Stimulated activated CD4-positive, alpha-beta T cell treated with anti-CD3 and anti-CD28 coated beads, TNF-alpha, amount 100 ng/mL, for 1 hour (primary cell): ENCODE measurements around the gene PHLPP1.

Source experiments
- DNase-seq, 3 donors: peaks; one replicate each; pipeline ENCODE4 v3.0.0-alpha.2; 2020; ENCODE audit warnings: low read depth in 3 of 3, low spot score in 1 of 3

Gene PHLPP1

GRCh38 chr18:62741118-62741566 is 25.8 kb downstream of the PHLPP1 start:
- no peak for DNase-seq

- DNase-seq, result no peak
Measured at GRCh38 chr18:62741584-62741983, 26.2 kb downstream of the PHLPP1 start.

- no peak for DNase-seq
Measured at GRCh38 chr18:62744076-62744968, 29.0 kb downstream of the PHLPP1 start.

GRCh38 chr18:62745089-62745751 is 29.9 kb downstream of the PHLPP1 start:
- no peak for DNase-seq

GRCh38 chr18:62749389-62749788 is 34.0 kb downstream of the PHLPP1 start:
- no peak for DNase-seq

GRCh38 chr18:62751341-62751821 is 36.0 kb downstream of the PHLPP1 start:
- no peak for DNase-seq

GRCh38 chr18:62751977-62752376 is 36.6 kb downstream of the PHLPP1 start:
- no peak for DNase-seq

- no peak for DNase-seq
Measured at GRCh38 chr18:62754026-62754425, 38.7 kb downstream of the PHLPP1 start.

GRCh38 chr18:62755454-62755853 is 40.1 kb downstream of the PHLPP1 start:
- DNase-seq, result no peak

GRCh38 chr18:62755946-62756345 is 40.6 kb downstream of the PHLPP1 start:
- DNase-seq, result no peak

GRCh38 chr18:62757399-62758010 is 42.2 kb downstream of the PHLPP1 start:
- DNase-seq, result no peak

GRCh38 chr18:62758591-62758990 is 43.2 kb downstream of the PHLPP1 start:
- no peak for DNase-seq

GRCh38 chr18:62759704-62760402 is 44.5 kb downstream of the PHLPP1 start:
- no peak for DNase-seq

- no peak for DNase-seq
Measured at GRCh38 chr18:62760403-62760734, 45.0 kb downstream of the PHLPP1 start.

- no peak for DNase-seq
Measured at GRCh38 chr18:62763101-62763521, 47.8 kb downstream of the PHLPP1 start.

- no peak for DNase-seq
Measured at GRCh38 chr18:62766266-62766665, 50.9 kb downstream of the PHLPP1 start.

- DNase-seq, result no peak
Measured at GRCh38 chr18:62767321-62767720, 52.0 kb downstream of the PHLPP1 start.

GRCh38 chr18:62767836-62768557 is 52.7 kb downstream of the PHLPP1 start:
- DNase-seq, result no peak

- DNase-seq, result no peak
Measured at GRCh38 chr18:62768558-62768943, 53.2 kb downstream of the PHLPP1 start.

- DNase-seq, result no peak
Measured at GRCh38 chr18:62769216-62769615, 53.9 kb downstream of the PHLPP1 start.
